Measurements from ENCODE around the gene KCNN2.

Gene KCNN2

DNA sequence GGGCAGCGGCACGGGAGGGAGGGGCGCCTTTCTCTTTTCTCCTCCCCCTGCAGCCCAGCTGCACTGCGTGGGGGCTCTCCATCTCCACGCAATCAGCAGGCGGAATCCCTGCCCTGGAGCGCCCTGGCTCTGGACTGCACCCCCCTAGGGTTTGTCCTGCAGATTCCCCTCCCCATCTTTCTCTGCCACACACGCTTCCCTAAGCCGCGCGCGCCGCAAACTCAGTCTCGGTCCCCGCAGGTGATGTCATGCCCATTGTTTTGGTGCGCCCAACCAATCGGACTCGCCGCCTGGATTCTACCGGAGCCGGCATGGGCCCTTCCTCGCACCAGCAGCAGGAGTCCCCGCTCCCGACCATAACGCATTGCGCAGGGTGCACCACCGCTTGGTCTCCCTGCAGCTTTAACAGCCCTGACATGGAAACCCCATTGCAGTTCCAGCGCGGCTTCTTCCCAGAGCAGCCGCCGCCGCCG lies at the start of gene KCNN2:
TSS of gene KCNN2 (plus strand) at position 347 of the 473 bp plus-strand sequence. CDS start at position 417, 70 bp downstream.
- DNase-seq, result peak; percentile 65

DNA sequence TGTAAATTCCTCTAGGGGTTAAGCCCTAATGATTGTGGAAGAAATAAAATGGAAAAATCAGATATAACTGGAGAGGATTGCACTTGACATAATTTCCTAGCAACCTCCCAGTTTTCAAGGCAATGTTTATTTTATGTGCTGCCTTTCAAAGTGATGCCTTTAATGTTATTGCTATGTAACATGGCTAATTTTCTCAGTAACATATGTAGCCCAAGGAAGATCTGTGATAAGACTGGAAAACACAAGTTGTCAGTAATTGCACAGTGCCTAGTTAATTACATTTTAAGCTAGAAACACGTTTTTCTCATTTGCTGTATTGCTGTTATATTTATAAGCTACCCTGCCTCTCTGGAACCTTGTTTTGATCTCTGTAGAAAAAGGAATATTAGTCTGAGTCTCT lies 49.2 kb upstream of the KCNN2 start:
- no peak for DNase-seq

DNA sequence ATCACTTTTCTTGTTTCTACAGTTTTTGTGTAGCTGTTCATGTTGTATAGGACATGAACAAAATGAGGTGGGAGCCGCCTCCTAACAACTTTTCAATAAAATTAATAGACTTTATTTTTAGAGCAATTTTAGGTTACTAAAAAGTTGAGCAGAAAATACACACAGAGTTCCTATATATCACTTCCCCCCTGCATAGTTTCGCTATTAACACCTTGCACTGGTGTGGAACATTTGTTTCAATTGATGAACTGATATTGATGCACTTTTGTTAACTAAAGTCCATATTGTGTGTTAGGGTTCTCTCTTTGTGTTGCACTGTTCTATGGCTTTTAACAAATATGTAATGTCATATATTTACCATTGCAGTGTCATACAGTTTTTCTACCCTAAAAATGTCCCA lies 47.8 kb upstream of the KCNN2 start:
- no peak for DNase-seq

GRCh38 chr5:114316167-114316566 lies 45.7 kb upstream of the KCNN2 start:
- no peak for DNase-seq

DNA sequence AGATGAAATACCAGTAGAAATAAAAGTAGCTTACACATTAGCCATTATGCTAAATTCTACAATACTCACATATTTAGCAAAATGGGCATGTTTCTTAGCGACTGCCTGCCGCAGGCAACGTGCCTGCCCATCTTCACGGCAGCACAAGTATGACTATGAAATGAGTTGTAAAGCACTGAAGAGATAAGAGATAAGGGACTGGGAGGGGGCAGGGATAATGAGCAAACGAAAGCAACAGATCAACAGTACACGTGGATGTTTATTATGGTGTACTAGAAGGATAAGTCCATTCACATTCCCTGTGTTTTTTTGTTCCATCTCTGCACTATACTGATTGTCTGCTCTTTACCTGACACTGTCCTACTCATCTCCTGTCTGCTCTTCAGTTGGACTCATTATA lies 44.1 kb upstream of the KCNN2 start:
- no peak for DNase-seq

DNA sequence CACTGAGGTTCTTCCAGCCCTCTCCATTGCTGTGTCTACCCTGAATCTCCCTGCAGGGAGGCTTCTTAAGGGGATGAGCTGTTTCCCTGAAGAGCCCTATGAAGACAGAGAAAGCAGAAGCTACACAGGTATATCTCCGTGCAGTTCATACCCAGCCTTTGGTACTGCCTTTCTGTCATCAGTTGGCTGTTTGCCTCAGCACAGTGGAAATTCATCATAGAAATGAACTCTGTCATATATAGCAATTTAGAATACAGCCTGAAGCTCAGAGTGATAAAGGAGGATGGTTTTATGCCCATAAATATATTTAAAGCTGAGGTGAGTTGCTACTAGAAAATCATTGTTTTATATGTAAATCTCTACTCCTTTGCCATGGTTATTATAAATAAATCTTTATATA lies 42.6 kb upstream of the KCNN2 start:
- no peak for DNase-seq

GRCh38 chr5:114319821-114320220 lies 42.0 kb upstream of the KCNN2 start:
- DNase-seq, result no peak

- no peak for DNase-seq
Observed at GRCh38 chr5:114324282-114324681, 37.6 kb upstream of the KCNN2 start.

DNA sequence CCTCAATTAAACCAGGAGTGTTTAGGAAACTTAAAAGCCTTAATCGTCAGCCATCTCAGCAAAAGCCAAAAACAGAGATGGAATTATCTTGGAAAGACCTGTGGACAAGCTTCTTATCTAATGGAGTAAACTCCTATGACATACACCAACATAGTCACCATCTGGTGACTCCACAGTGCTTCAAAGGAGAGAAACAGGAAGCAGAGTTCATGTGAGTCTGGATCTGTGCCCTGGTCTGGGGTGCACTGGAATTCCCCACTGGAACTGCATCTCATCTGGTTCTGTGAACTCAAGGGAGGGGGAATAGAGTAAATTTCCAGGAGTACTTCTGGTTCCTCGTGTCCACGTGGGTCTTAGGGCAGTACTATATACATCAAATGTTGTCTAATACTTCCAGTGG lies 36.3 kb upstream of the KCNN2 start:
- no peak for DNase-seq

GRCh38 chr5:114327474-114327873 lies 34.4 kb upstream of the KCNN2 start:
- DNase-seq, result no peak

GRCh38 chr5:114327987-114328386 lies 33.9 kb upstream of the KCNN2 start:
- no peak for DNase-seq

- no peak for DNase-seq
Observed at GRCh38 chr5:114330916-114331531, 30.8 kb upstream of the KCNN2 start.

DNA sequence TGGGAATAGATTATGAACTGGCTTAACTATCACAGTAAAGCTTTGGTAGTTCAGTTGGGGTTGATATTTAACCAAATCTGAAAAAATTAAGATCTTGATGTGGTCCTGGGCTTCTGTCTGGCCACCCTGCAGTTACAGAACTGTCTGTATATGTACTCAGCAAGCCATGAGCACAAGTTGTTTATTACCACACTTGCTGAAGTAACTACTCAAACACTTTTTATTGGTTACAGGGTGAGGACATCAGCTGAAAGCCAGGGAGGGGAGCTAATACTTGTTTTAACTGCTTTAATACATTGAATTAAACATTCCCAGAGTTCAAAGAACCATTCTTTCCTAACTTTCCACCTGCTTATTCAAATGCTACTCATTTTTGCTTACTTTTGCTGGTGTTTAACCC lies 29.4 kb upstream of the KCNN2 start:
- DNase-seq, result no peak

- no peak for DNase-seq
Observed at GRCh38 chr5:114332925-114333324, 28.9 kb upstream of the KCNN2 start.

GRCh38 chr5:114335391-114335790 lies 26.5 kb upstream of the KCNN2 start:
- no peak for DNase-seq

- no peak for DNase-seq
Observed at GRCh38 chr5:114339108-114339507, 22.8 kb upstream of the KCNN2 start.

- no peak for DNase-seq
Observed at GRCh38 chr5:114346181-114346580, 15.7 kb upstream of the KCNN2 start.

DNA sequence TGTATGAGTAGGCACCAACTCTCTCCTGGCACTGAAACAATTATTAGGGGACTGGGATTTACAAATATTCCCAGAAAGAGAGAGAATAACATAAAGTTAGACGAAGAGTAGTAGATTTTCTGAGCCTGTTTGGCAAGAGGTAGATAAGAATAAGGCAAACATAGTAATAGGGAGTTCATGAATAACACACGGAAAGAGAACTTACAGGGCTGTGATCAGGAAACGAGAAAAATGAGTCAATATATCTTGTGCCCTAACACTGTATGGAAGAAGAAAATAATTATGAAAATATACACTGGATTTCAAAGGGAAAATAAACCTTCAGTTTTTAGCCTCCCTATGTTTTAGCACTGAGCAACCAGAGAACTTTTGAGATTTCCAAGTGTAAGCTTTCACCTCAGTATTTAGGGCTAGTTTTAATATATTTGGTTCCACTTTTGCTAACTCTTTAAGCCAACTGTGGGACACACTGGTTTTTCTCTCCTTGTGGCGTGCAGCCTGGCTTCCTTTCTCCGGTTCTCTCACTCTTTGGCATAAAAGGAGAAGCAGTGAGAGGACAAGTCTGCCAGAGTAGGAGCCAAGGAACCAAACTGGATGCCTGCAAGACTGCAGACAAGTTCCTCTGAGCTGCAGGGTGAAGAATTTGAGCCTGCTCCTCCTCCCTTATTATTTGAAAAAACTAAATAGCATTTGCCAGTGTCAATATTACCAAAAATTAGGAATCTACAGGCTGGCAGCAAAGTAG lies 6.6 kb upstream of the KCNN2 start:
- DNase-seq, result no peak

- DNase-seq, result no peak
Observed at GRCh38 chr5:114358329-114358728, 3.5 kb upstream of the KCNN2 start.

GRCh38 chr5:114360357-114360756 lies 1.5 kb upstream of the KCNN2 start:
- no peak for DNase-seq

DNA sequence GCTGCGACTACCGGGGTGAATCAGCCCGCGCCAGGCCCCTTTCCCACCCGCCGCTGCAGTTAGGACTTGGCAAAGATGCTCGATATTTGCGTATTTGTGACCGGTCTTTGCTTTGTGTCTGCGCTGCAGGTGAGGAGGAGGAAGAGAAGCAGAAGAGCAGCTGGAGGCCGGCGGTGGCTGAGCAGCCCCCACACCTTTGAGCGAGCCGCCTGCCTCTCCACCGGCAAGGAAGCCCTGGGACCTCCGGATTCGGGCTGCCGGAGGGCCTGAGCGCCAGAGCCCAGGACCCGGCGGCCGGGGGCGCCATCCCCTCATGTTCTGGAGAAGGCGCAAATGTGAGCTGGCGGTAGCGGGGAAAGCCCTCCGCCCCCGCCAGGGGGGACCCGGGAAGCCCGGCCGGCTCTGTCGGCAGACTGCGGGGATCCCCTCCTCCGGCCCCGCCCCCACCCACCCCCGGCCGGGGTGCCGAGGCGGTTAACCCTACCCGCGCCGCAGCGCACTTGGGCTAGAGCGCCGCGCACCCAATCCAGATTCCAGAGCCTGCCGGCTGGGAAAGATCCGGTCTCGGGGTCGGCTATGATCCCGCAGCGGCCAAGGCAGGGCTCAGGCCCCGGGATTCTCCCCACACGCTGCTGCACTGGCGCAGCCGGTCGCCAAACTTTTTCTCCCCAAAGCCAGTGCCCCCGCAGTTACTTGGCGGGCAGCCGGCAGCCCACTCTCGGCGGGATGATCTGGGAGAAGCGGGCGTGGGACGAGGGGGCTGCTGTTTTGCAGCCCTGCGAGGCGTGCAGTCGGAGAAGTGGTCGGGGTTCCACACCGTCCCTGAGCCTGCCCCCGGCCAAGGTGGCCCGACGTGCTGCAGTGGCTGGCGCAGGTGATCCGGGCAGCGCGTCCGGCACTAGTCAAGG lies 800 bp upstream of the KCNN2 start:
- DNase-seq, result no peak

DNA sequence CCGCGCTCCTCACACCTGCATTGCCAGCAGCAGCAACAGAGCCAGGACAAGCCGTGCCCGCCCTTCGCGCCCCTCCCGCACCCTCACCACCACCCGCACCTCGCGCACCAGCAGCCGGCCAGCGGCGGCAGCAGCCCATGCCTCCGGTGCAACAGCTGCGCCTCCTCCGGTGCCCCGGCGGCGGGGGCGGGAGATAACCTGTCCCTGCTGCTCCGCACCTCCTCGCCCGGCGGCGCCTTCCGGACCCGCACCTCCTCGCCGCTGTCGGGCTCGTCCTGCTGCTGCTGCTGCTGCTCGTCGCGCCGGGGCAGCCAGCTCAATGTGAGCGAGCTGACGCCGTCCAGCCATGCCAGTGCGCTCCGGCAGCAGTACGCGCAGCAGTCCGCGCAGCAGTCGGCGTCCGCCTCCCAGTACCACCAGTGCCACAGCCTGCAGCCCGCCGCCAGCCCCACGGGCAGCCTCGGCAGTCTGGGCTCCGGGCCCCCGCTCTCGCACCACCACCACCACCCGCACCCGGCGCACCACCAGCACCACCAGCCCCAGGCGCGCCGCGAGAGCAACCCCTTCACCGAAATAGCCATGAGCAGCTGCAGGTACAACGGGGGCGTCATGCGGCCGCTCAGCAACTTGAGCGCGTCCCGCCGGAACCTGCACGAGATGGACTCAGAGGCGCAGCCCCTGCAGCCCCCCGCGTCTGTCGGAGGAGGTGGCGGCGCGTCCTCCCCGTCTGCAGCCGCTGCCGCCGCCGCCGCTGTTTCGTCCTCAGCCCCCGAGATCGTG lies 517 bp downstream of the KCNN2 start:
- no peak for DNase-seq

Measured in NCI-H2081 treated with DMSO at 0.1 percent for 48 hours (cell line).